CD4-positive, alpha-beta T cell treated with Interleukin-21 for 1 hour (primary cell): ENCODE results near the gene CERS6.
"Not testable (repeated sequence)": the region's sequence is repeated elsewhere in the genome, so short reads cannot be mapped to it uniquely, and the experiment has no call there.

Experiments used
- DNase-seq: peaks from one replicate; pipeline ENCODE4 v3.0.0-alpha.2; 2020

The CERS6 gene

GRCh38 chr2:168455645-168456520 is at the start of gene CERS6:
Gene CERS6, plus strand, starts transcription at chr2:168456272. Its CDS starts 177 bp downstream, at chr2:168456449.
- DNase-seq = peak; percentile 79

- DNase-seq = not testable (repeated sequence)
Observed at GRCh38 chr2:168412301-168412700, 43.8 kb upstream of the CERS6 start.

GRCh38 chr2:168413101-168413500 is 43.0 kb upstream of the CERS6 start:
- peak; percentile 3 for DNase-seq

GRCh38 chr2:168416555-168416954 is 39.5 kb upstream of the CERS6 start:
- no peak for DNase-seq

GRCh38 chr2:168422584-168422983 is 33.5 kb upstream of the CERS6 start:
- DNase-seq = no peak

- DNase-seq = no peak
Observed at GRCh38 chr2:168424112-168424951, 31.7 kb upstream of the CERS6 start.

- DNase-seq = no peak
Observed at GRCh38 chr2:168424971-168425370, 31.1 kb upstream of the CERS6 start.

- no peak for DNase-seq
Observed at GRCh38 chr2:168426861-168427260, 29.2 kb upstream of the CERS6 start.

- no peak for DNase-seq
Observed at GRCh38 chr2:168427451-168427850, 28.6 kb upstream of the CERS6 start.

GRCh38 chr2:168428431-168428830 is 27.6 kb upstream of the CERS6 start:
- no peak for DNase-seq

- no peak for DNase-seq
Observed at GRCh38 chr2:168429988-168430387, 26.1 kb upstream of the CERS6 start.

- DNase-seq = no peak
Observed at GRCh38 chr2:168430431-168430830, 25.6 kb upstream of the CERS6 start.

- no peak for DNase-seq
Observed at GRCh38 chr2:168431301-168432024, 24.6 kb upstream of the CERS6 start.

GRCh38 chr2:168432100-168432499 is 24.0 kb upstream of the CERS6 start:
- DNase-seq = no peak

GRCh38 chr2:168432565-168433186 is 23.4 kb upstream of the CERS6 start:
- DNase-seq = peak; percentile 35

- no peak for DNase-seq
Observed at GRCh38 chr2:168433527-168433926, 22.5 kb upstream of the CERS6 start.

GRCh38 chr2:168434146-168434545 is 21.9 kb upstream of the CERS6 start:
- no peak for DNase-seq

- no peak for DNase-seq
Observed at GRCh38 chr2:168436840-168437239, 19.2 kb upstream of the CERS6 start.

- no peak for DNase-seq
Observed at GRCh38 chr2:168438553-168438952, 17.5 kb upstream of the CERS6 start.

- DNase-seq = no peak
Observed at GRCh38 chr2:168439536-168439935, 16.5 kb upstream of the CERS6 start.

GRCh38 chr2:168441214-168441872 is 14.7 kb upstream of the CERS6 start:
- DNase-seq = no peak

- DNase-seq = no peak
Observed at GRCh38 chr2:168443818-168444217, 12.3 kb upstream of the CERS6 start.
